Right lobe of liver (tissue), 4 donors: ENCODE measurements around the gene SUFU.

Experiments used
- POLR2A ChIP-seq: fragments of 450-650 bp; IDR thresholded peaks from one replicate; pipeline ENCODE4 v1.6.1; 2017; ENCODE audit warnings: antibody characterized with exemption, mild to moderate bottlenecking
- TF ChIP-seq, protein P1 (sequence below), 4 donors: fragments of 200-600 bp in 3 of 4; fragments of 450-650 bp in 1 of 4; IDR thresholded peaks; one replicate each; pipeline versions ENCODE4 v1.5.1 to v1.8.0; 2016 to 2022; ENCODE audit warnings: antibody characterized with exemption in 4 of 4, mild to moderate bottlenecking in 2 of 4
- donor health status: DM: no; HTN: no; CAD: no.
- donor health status: DM: no; HTN: no; CAD: no.
- donor health status: DM: no; HTN: yes; CAD: no.

DNA sequence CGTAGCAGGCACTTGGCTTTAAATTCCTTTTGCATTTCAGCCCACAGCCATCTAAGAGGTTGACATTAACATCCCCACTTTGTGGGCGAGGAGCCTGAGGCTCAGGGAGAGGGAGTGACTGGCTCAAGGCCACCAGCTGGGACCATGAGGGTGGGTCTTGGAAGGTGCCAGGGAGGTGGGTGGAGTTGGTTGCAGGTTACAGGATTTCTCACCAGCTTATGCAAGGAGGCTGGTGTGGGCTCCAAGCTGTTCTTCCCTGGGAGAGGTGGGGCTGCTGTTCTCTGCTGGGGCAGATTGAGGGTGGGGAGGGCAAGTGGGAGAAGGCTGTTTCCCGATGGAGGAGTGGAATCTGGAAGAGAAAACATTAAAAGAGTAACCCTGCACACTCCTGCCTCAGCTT is 38.3 kb upstream of the SUFU start:
- TF ChIP-seq, protein P1, sequence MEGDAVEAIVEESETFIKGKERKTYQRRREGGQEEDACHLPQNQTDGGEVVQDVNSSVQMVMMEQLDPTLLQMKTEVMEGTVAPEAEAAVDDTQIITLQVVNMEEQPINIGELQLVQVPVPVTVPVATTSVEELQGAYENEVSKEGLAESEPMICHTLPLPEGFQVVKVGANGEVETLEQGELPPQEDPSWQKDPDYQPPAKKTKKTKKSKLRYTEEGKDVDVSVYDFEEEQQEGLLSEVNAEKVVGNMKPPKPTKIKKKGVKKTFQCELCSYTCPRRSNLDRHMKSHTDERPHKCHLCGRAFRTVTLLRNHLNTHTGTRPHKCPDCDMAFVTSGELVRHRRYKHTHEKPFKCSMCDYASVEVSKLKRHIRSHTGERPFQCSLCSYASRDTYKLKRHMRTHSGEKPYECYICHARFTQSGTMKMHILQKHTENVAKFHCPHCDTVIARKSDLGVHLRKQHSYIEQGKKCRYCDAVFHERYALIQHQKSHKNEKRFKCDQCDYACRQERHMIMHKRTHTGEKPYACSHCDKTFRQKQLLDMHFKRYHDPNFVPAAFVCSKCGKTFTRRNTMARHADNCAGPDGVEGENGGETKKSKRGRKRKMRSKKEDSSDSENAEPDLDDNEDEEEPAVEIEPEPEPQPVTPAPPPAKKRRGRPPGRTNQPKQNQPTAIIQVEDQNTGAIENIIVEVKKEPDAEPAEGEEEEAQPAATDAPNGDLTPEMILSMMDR (IDR thresholded peaks at IDR 0.05), result no peak
- TF ChIP-seq POLR2A, result no peak
